ENCODE data around the gene WDR73. TPM values are rescaled to one million over a fixed set of nuclear protein-coding genes. Genes with fewer than 3 reads are reported as not detected.

The WDR73 gene
- total and polyA plus RNA-seq, 10 of the 15 experiments (the other 5 are each of a cell fraction or from before 2014, with no cell fraction given): 4.4 to 25.6 (median 16.3) TPM

DNA sequence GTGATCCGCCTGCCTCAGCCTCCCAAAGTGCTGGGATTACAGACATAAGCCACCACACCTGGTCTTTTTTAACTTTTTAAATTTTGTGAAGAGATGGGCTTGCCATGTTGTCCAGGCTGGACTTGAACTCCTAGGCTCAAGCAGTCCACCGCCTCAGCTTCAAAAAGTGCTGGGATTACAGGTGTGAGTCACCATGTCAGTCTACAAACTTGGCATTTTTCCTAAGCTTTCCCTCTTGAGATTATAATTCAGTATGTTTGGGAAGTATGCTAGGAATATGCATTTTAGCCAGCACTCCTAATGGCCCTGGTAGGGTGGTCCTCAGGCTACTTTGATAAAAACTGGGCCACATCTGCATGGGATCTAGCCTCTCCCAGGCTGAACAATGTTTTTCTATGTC is 4.4 kb downstream of the WDR73 start:
- ATAC-seq (no peak), DNase-seq (ENCODE audit: low read depth, low spot score) (no peak), FAIRE-seq (no peak)
- no TSS peak for BruUV-seq (replicated peaks)
- peaks cover 2% of the 10 kb centered on the region; the same call in 1 of the 2 replicates for H4K20me1 ChIP-seq (ENCODE audit: control insufficient read depth, insufficient read depth)
- peaks cover 8% of the 10 kb centered on the region for H3K79me2 ChIP-seq (ENCODE audit: control insufficient read depth, insufficient read depth, low read length)
- no peaks in the 10 kb centered on the region for H3K9me3 ChIP-seq (replicated peaks; ENCODE audit: control insufficient read depth, insufficient read depth, low read length)
- no peak overlapping the region for H2AFZ ChIP-seq (ENCODE audit: control insufficient read depth, low read depth, low read length)
- peaks cover 10 to 34% of the 10 kb centered on the region in 2 experiments for H3K36me3 ChIP-seq (ENCODE audit: control insufficient read depth in 2 of 2, insufficient read depth in 2 of 2, low read length in 1 of 2)
- 98% methylated on average over 2 of the region's 2 CpGs for WGBS (ENCODE audit: insufficient coverage, insufficient replicate concordance, low lambda C conversion rate, missing lambda C conversion rate)
- H3K9ac ChIP-seq (ENCODE audit: control insufficient read depth, insufficient read depth, low read length): no peak overlapping the region
- H3K4me2 ChIP-seq (ENCODE audit: control insufficient read depth, insufficient read depth): no peak overlapping the region
- RAD21 ChIA-PET (ENCODE audit: unreplicated experiment): no interaction called here
- no peaks in the 10 kb centered on the region for H3K27me3 ChIP-seq (replicated peaks in 1 of 2; ENCODE audit: control insufficient read depth in 2 of 2, insufficient read depth in 2 of 2, low read length in 1 of 2)
- H3K4me3 ChIP-seq: no peak overlapping the region
- no peak overlapping the region for H3K27ac ChIP-seq (ENCODE audit: control insufficient read depth, insufficient read depth)
- CTCF ChIA-PET: interaction anchor here (0.6 to 0.9 kb wide), 2 partner anchors 51 to 79 kb away, joined by 3 read pairs; no protein-coding TSS in a partner anchor
- intact Hi-C loops (cut with micrococcal nuclease; ENCODE audit: unreplicated experiment): loop anchor here (5.0 kb wide), 1 partner anchor 47 kb away; the partner anchor contains the start of gene ZSCAN2
- H3K4me1 ChIP-seq (ENCODE audit: control insufficient read depth, insufficient read depth, low read length): peaks cover 8% of the 10 kb centered on the region
- TF ChIP-seq EED (IDR thresholded peaks at IDR 0.05; ENCODE audit: low read depth) (no peak), FOS (IDR thresholded peaks at IDR 0.05; ENCODE audit: borderline replicate concordance, extremely low read depth, insufficient read length) (no peak), RUNX3 (IDR thresholded peaks at IDR 0.05; ENCODE audit: low read length) (no peak), BMI1 (IDR thresholded peaks at IDR 0.05; ENCODE audit: borderline replicate concordance) (no peak), CHD4 (IDR thresholded peaks at IDR 0.05) (no peak), EGR1 (IDR thresholded peaks at IDR 0.05; ENCODE audit: borderline replicate concordance in 1 of 2, low read depth in 2 of 2, low read length in 2 of 2) (no peak), PML (IDR thresholded peaks at IDR 0.05; ENCODE audit: low read length) (no peak), FOXM1 (IDR thresholded peaks at IDR 0.05; ENCODE audit: low read depth, low read length) (no peak), RBBP5 (conservative IDR thresholded peaks at IDR 0.05) (no peak), SREBF1 (IDR thresholded peaks at IDR 0.05; ENCODE audit: low read length) (no peak), NFYB (IDR thresholded peaks at IDR 0.05; ENCODE audit: insufficient read depth, low read depth, low read length) (no peak)
- TF ChIP-seq, protein P1, sequence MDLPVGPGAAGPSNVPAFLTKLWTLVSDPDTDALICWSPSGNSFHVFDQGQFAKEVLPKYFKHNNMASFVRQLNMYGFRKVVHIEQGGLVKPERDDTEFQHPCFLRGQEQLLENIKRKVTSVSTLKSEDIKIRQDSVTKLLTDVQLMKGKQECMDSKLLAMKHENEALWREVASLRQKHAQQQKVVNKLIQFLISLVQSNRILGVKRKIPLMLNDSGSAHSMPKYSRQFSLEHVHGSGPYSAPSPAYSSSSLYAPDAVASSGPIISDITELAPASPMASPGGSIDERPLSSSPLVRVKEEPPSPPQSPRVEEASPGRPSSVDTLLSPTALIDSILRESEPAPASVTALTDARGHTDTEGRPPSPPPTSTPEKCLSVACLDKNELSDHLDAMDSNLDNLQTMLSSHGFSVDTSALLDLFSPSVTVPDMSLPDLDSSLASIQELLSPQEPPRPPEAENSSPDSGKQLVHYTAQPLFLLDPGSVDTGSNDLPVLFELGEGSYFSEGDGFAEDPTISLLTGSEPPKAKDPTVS (IDR thresholded peaks at IDR 0.05; ENCODE audit: low read depth, low read length): no peak
- TF ChIP-seq, protein P2, sequence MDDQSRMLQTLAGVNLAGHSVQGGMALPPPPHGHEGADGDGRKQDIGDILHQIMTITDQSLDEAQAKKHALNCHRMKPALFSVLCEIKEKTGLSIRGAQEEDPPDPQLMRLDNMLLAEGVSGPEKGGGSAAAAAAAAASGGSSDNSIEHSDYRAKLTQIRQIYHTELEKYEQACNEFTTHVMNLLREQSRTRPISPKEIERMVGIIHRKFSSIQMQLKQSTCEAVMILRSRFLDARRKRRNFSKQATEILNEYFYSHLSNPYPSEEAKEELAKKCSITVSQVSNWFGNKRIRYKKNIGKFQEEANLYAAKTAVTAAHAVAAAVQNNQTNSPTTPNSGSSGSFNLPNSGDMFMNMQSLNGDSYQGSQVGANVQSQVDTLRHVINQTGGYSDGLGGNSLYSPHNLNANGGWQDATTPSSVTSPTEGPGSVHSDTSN (IDR thresholded peaks at IDR 0.05; ENCODE audit: insufficient replicate concordance, low read depth, low read length): no peak
- in situ Hi-C loops (cut with MboI): no loop called here
- SMC1A ChIA-PET (ENCODE audit: uncharacterized antibody, unreplicated experiment): interaction anchor here (1.7 kb wide), 1 partner anchor 10 kb away, joined by 5 read pairs; no protein-coding TSS in a partner anchor
- POLR2A ChIA-PET: no interaction called here
